ENCODE results near the gene SLC38A9. TPM values are rescaled to one million over a fixed set of nuclear protein-coding genes. Genes with fewer than 3 reads are reported as not detected.

SLC38A9 gene
- total and polyA plus RNA-seq, 9 of the 15 experiments (the other 6 are each of a cell fraction or from before 2014, with no cell fraction given) = 14.0 to 34.5 (median 20.7) TPM

DNA sequence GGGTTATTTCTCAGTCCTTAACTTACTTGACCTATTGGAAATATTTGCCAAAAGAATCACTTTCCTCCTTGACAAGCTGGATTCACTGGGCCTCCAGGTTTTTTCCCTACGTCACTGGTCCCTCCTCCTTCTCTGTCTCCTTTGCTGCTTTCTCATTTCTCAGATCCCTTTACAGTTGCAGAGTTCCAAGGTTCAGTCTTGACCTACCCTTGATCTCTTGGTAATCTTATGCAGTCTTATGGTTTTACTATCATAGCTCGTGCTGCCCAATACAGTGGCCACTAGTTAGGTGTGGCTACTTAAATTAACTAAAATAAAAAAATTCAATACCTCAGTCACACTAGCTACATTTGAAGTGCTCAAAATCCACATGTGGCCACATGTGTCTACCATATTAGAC lies 11.4 kb downstream of the SLC38A9 start:
- Histone ChIP-seq H3K4me1 (replicated peaks in 1 of 2; ENCODE audit: control insufficient read depth in 2 of 2, insufficient read depth in 2 of 2, low read length in 2 of 2) (peaks cover 0 to 9% of the 10 kb centered on the region in 2 experiments; a peak in 1 of 5 replicates), H3K27me3 (ENCODE audit: control insufficient read depth in 2 of 2, insufficient read depth in 2 of 2, low read length in 2 of 2) (no peaks in the 10 kb centered on the region), H3K4me2 (ENCODE audit: insufficient read depth, low read length) (no peak overlapping the region), H3K79me2 (ENCODE audit: control insufficient read depth, insufficient read depth, low read length) (no peaks in the 10 kb centered on the region), H3K36me3 (ENCODE audit: control insufficient read depth, insufficient read depth, low read length) (no peaks in the 10 kb centered on the region), H2AFZ (ENCODE audit: low read depth, low read length) (no peak overlapping the region), H3K9ac (ENCODE audit: insufficient read depth in 1 of 2, low read depth in 2 of 2, low read length in 2 of 2) (no peak overlapping the region), H3K9me1 (ENCODE audit: control insufficient read depth, insufficient read depth, low read length) (no peaks in the 10 kb centered on the region), H3K27ac (ENCODE audit: extremely low read depth, low read depth, low read length) (no peak overlapping the region), H3K4me3 (no peak overlapping the region), H4K20me1 (replicated peaks; ENCODE audit: control insufficient read depth, insufficient read depth, low read length) (no peaks in the 10 kb centered on the region), H3K9me3 (replicated peaks; ENCODE audit: control insufficient read depth, insufficient read depth, low read depth, low read length) (no peaks in the 10 kb centered on the region)
- intact Hi-C loops (cut with micrococcal nuclease) = no loop called here
- 71% methylated on average over 2 of the region's 2 CpGs for WGBS (ENCODE audit: insufficient coverage, low coverage, missing lambda C conversion rate)
- BruUV-seq (replicated peaks) = no TSS peak
- no peak for FAIRE-seq
- CTCF ChIA-PET (ENCODE audit: low intra/inter-chr PET ratio) = no interaction called here
- no peak for ATAC-seq
- TF ChIP-seq ZNF707 (CRISPR knock-in tag; conservative IDR thresholded peaks at IDR 0.05) (no peak), FOXK2 (conservative IDR thresholded peaks at IDR 0.05 in 1 of 2, IDR thresholded peaks at IDR 0.05 in 1 of 2; ENCODE audit: low read depth in 2 of 2) (no peak), SETDB1 (IDR thresholded peaks at IDR 0.05; ENCODE audit: low read length) (no peak), BRF1 (IDR thresholded peaks at IDR 0.05; ENCODE audit: borderline replicate concordance, extremely low read depth, insufficient read length) (no peak), U2AF2 (optimal IDR thresholded peaks at IDR 0.05; ENCODE audit: low read depth, low read length) (no peak), SRSF7 (optimal IDR thresholded peaks at IDR 0.05; ENCODE audit: low read depth, low read length) (no peak), FIP1L1 (IDR thresholded peaks at IDR 0.05; ENCODE audit: low read depth, low read length, poor library complexity, severe bottlenecking) (no peak), CEBPG (CRISPR knock-in tag; IDR thresholded peaks at IDR 0.05) (no peak), CEBPG (tag; conservative IDR thresholded peaks at IDR 0.05 in 1 of 2, IDR thresholded peaks at IDR 0.05 in 1 of 2) (no peak), EP400 (IDR thresholded peaks at IDR 0.05) (no peak), ZNF280A (IDR thresholded peaks at IDR 0.05; ENCODE audit: low read depth, partially characterized antibody) (no peak), CBFA2T2 (conservative IDR thresholded peaks at IDR 0.05) (no peak), ZNF551 (CRISPR knock-in tag; IDR thresholded peaks at IDR 0.05) (no peak), MCM3 (IDR thresholded peaks at IDR 0.05) (no peak), PATZ1 (CRISPR knock-in tag; IDR thresholded peaks at IDR 0.05; ENCODE audit: borderline replicate concordance) (no peak)
- TF ChIP-seq, protein P1, sequence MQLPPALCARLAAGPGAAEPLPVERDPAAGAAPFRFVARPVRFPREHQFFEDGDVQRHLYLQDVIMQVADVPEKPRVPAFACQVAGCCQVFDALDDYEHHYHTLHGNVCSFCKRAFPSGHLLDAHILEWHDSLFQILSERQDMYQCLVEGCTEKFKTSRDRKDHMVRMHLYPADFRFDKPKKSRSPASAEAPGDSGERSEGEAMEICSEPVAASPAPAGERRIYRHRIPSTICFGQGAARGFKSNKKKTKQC (CRISPR knock-in tag; IDR thresholded peaks at IDR 0.05) = no peak
- no peak for DNase-seq (ENCODE audit: extremely low read depth in 1 of 4, low spot score in 3 of 4)
- POLR2A ChIA-PET = interaction anchor here (0.9 to 1.1 kb wide), 2 partner anchors 9 to 12 kb away, joined by 3 to 9 read pairs; partner anchors contain the start of gene SLC38A9
- in situ Hi-C loops (cut with MboI) = no loop called here
